Colonic mucosa (tissue), 4 donors: ENCODE measurements around the gene PAK5. TPM values are rescaled to one million over a fixed set of nuclear protein-coding genes. Genes with fewer than 3 reads are reported as not detected.

ENCODE experiments used
- DNase-seq: peaks from one replicate; pipeline ENCODE4 v3.0.0-alpha.2; 2020
- H3K27ac ChIP-seq: fragments of 200-600 bp; one replicate; pipeline ENCODE4 v1.8.0; 2021
- H3K27me3 ChIP-seq: fragments of 200-600 bp; one replicate; pipeline ENCODE4 v1.8.0; 2021
- H3K36me3 ChIP-seq: fragments of 200-600 bp; one replicate; pipeline ENCODE4 v1.8.0; 2021
- H3K4me1 ChIP-seq: fragments of 200-600 bp; one replicate; pipeline ENCODE4 v1.8.0; 2021; ENCODE audit warnings: mild to moderate bottlenecking
- H3K4me3 ChIP-seq: fragments of 200-600 bp; one replicate; pipeline ENCODE4 v1.8.0; 2021
- H3K9ac ChIP-seq, 2 donors: one replicate each; pipeline ENCODE4 v1.7.0; 2013; ENCODE audit warnings: control low read depth in 2 of 2, low read depth in 2 of 2, low read length in 2 of 2
- H3K9me3 ChIP-seq: fragments of 200-600 bp; one replicate; pipeline ENCODE4 v1.8.0; 2021
- intact Hi-C: fragments of 100-400 bp; cut with DNase I; formaldehyde crosslinking; loops from one replicate; pipeline ENCODE4 v1.14.1; 2022
- total RNA-seq, 2 donors: library from RNA; stranded (reverse); fragmentation: NEBNext Ultra II Directional in 1 of 2; extraction: Animal tissue kit (Norgen Biotek cat#: 25700) in 1 of 2; gene quantifications; one replicate each; pipeline ENCODE4 v1.2.1, GENCODE V29; 2021
- TF ChIP-seq, protein P1 (sequence below): fragments of 200-600 bp; IDR thresholded peaks from one replicate; pipeline ENCODE4 v1.8.0; 2022; ENCODE audit warnings: antibody characterized with exemption, mild to moderate bottlenecking
- donor health status: healthy.
- donor health status: DM: no; HTN: no; CAD: no.
- donor health status: DM: no; HTN: no; CAD: no.

The PAK5 gene
- total RNA-seq, 2 donors from 2014 or later, result 0.07 TPM; not detected in 1

DNA sequence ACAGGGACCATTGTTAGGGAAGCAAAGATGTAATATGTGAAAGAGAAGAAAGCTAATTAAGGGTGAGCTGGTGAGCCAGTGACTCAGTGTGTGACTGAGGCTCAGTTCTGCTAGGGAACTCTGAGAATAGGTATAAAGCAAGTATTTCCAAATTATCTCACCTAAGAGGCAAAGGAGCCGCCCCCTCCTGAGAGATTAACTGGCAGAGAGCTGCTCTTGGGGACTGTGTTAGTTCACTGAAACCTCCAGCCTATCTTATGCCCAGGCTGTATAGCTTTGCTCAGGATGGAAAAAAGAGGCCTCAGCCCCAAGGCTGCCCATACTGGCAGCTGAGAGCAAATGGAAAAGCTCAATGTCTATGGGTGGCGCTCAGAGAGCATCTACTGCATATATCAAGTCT, 152.0 kb downstream of the PAK5 start:
- H3K27me3 ChIP-seq, result no peaks in the 10 kb centered on the region
- no peaks in the 10 kb centered on the region for H3K9me3 ChIP-seq
- intact Hi-C loops, result no loop called here
- H3K4me3 ChIP-seq, result no peak overlapping the region
- TF ChIP-seq, protein P1, sequence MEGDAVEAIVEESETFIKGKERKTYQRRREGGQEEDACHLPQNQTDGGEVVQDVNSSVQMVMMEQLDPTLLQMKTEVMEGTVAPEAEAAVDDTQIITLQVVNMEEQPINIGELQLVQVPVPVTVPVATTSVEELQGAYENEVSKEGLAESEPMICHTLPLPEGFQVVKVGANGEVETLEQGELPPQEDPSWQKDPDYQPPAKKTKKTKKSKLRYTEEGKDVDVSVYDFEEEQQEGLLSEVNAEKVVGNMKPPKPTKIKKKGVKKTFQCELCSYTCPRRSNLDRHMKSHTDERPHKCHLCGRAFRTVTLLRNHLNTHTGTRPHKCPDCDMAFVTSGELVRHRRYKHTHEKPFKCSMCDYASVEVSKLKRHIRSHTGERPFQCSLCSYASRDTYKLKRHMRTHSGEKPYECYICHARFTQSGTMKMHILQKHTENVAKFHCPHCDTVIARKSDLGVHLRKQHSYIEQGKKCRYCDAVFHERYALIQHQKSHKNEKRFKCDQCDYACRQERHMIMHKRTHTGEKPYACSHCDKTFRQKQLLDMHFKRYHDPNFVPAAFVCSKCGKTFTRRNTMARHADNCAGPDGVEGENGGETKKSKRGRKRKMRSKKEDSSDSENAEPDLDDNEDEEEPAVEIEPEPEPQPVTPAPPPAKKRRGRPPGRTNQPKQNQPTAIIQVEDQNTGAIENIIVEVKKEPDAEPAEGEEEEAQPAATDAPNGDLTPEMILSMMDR, result no peak
- H3K27ac ChIP-seq, result no peak overlapping the region
- H3K4me1 ChIP-seq, result no peaks in the 10 kb centered on the region
- DNase-seq, result no peak
- H3K36me3 ChIP-seq, result no peaks in the 10 kb centered on the region
- H3K9ac ChIP-seq, result no peak overlapping the region

DNA sequence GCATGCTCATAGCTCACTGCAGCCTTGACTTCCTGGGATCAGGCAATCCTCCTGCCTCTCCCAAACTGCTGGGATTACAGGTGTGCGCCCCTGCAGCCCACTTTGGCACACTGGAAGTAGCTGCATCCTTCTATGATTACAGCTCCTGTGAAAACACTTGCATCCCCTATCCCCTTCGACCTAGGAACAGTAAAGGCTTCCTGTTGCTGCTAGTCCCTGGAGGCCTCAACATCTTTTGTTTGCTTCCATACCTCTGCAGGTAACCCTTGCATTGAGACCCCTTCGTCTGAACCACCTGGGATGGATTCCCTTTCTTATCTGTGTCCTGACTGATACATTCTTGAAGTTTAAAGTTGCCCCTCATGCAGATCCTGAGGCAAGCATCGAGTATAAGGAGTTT, 152.4 kb downstream of the PAK5 start:
- Histone ChIP-seq H3K9ac (no peak overlapping the region), H3K36me3 (no peaks in the 10 kb centered on the region), H3K9me3 (no peaks in the 10 kb centered on the region), H3K27me3 (no peaks in the 10 kb centered on the region), H3K27ac (no peak overlapping the region), H3K4me3 (no peak overlapping the region), H3K4me1 (no peaks in the 10 kb centered on the region)
- intact Hi-C loops, result no loop called here
- DNase-seq, result no peak
- TF ChIP-seq, protein P1, result no peak

DNA sequence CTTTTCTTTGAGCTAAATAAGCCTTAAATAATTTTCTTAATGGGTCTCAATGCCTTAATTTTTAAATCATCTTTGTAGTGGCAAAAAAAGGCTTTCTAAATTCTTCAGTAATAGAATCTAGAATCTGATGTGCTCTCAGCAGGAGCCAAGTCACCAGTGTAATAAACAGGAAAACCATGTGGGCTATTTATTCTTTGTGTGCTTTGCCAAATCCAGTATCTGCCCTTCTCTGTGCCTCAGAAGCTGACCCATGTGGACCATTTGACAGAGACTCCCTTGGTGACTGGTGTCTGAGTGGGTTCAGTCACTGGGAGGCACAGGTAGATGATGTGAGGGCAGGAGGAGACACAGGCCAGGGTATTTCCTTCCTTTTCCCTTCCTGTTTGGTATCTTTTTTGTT, 152.9 kb downstream of the PAK5 start:
- no peak overlapping the region for H3K27ac ChIP-seq
- intact Hi-C loops, result no loop called here

DNA sequence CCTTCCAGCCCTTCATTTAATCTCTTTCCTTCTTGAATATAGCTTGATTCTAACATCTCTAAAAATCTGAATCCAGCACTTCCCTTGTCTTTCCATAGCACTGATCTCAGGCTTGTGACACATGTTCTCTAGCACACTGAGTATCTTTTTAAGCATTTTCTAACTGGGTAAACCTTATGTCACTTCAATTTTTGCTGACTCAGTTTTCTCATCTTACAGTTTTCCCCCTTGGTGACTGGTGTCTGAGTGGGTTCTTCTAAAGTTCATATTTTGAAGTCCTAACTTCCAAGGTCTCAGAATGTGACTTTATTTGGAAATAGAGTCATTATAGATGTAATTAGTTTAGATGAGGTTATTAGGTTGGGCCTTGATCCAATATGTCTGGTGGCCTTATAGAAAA, 153.9 kb downstream of the PAK5 start:
- no peaks in the 10 kb centered on the region for H3K27me3 ChIP-seq
- intact Hi-C loops, result no loop called here
- TF ChIP-seq, protein P1, result no peak
- no peaks in the 10 kb centered on the region for H3K9me3 ChIP-seq
- no peak overlapping the region for H3K4me3 ChIP-seq
- no peaks in the 10 kb centered on the region for H3K4me1 ChIP-seq
- no peaks in the 10 kb centered on the region for H3K36me3 ChIP-seq
- DNase-seq, result no peak
- no peak overlapping the region for H3K9ac ChIP-seq
- H3K27ac ChIP-seq, result no peak overlapping the region

More for the DNA sequence above, 152.9 kb downstream of the PAK5 start:
- no peak overlapping the region for H3K9ac ChIP-seq
- DNase-seq, result no peak
- TF ChIP-seq, protein P1, result no peak
- H3K9me3 ChIP-seq, result no peaks in the 10 kb centered on the region
- no peaks in the 10 kb centered on the region for H3K27me3 ChIP-seq
- no peak overlapping the region for H3K4me3 ChIP-seq
- H3K36me3 ChIP-seq, result no peaks in the 10 kb centered on the region
- no peaks in the 10 kb centered on the region for H3K4me1 ChIP-seq

GRCh38 chr20:9677100-9677623, 161.7 kb downstream of the PAK5 start:
- Histone ChIP-seq H3K27me3 (no peaks in the 10 kb centered on the region), H3K4me3 (no peak overlapping the region), H3K4me1 (no peaks in the 10 kb centered on the region), H3K9ac (no peak overlapping the region), H3K36me3 (no peaks in the 10 kb centered on the region), H3K27ac (no peak overlapping the region), H3K9me3 (no peaks in the 10 kb centered on the region)
- no peak for DNase-seq
- TF ChIP-seq, protein P1, result no peak
- intact Hi-C loops, result no loop called here
